GM20000 (cell line): ENCODE data around the gene ZNF511.

Experiments used
- DNase-seq: peaks from one replicate; pipeline ENCODE4 v3.0.0; 2012; ENCODE audit warnings: low spot score
- CTCF ChIP-seq: IDR thresholded peaks from 2 replicates; pipeline ENCODE4 v1.5.1; 2012; ENCODE audit warnings: mild to moderate bottlenecking, control low read depth; ENCODE audit errors: extremely low read depth, missing control alignments

The ZNF511 gene

GRCh38 chr10:133285217-133285616 is 23.5 kb upstream of the ZNF511 start:
- DNase-seq, result no peak
- TF ChIP-seq CTCF, result no peak

- DNase-seq, result no peak
- TF ChIP-seq CTCF, result no peak
These were observed 22.3 kb upstream of the ZNF511 start for GRCh38 chr10:133286366-133286765.

- DNase-seq, result no peak
- TF ChIP-seq CTCF, result no peak
These were observed 20.7 kb upstream of the ZNF511 start for GRCh38 chr10:133287832-133288500.

- no peak for DNase-seq
- TF ChIP-seq CTCF, result no peak
These were observed 19.0 kb upstream of the ZNF511 start for GRCh38 chr10:133289761-133290160.

- no peak for DNase-seq
- TF ChIP-seq CTCF, result no peak
These were observed 15.6 kb upstream of the ZNF511 start for GRCh38 chr10:133292919-133293809.

- no peak for TF ChIP-seq CTCF
- no peak for DNase-seq
These were observed 14.9 kb upstream of the ZNF511 start for GRCh38 chr10:133293810-133294119.

- TF ChIP-seq CTCF, result no peak
- no peak for DNase-seq
These were observed 14.5 kb upstream of the ZNF511 start for GRCh38 chr10:133294189-133294588.
